ENCODE results near the gene FAM118B.

DNA sequence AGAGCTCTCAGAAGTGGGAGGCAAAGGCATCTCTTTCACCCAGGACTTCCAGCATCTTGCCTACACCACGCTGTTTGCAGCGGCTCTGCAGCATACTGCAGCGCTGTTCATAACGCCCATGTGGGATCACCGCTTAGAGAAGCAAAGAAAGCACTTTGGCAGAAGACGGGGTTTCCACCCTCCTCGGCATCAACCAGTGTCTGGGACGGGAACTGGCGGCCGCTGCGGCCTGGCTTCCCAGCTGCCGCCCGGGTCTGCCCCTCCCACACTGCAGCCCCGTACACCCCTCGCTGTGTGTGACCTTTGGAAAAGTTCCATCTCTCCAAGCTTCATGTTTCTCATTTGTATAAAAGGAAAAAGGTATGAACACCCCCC is 70.8 kb downstream of the FAM118B start:
- TF ChIP-seq, protein P1, sequence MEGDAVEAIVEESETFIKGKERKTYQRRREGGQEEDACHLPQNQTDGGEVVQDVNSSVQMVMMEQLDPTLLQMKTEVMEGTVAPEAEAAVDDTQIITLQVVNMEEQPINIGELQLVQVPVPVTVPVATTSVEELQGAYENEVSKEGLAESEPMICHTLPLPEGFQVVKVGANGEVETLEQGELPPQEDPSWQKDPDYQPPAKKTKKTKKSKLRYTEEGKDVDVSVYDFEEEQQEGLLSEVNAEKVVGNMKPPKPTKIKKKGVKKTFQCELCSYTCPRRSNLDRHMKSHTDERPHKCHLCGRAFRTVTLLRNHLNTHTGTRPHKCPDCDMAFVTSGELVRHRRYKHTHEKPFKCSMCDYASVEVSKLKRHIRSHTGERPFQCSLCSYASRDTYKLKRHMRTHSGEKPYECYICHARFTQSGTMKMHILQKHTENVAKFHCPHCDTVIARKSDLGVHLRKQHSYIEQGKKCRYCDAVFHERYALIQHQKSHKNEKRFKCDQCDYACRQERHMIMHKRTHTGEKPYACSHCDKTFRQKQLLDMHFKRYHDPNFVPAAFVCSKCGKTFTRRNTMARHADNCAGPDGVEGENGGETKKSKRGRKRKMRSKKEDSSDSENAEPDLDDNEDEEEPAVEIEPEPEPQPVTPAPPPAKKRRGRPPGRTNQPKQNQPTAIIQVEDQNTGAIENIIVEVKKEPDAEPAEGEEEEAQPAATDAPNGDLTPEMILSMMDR (IDR thresholded peaks at IDR 0.05; ENCODE audit: insufficient read depth, low read length), result no peak
- TF ChIP-seq, protein P2, sequence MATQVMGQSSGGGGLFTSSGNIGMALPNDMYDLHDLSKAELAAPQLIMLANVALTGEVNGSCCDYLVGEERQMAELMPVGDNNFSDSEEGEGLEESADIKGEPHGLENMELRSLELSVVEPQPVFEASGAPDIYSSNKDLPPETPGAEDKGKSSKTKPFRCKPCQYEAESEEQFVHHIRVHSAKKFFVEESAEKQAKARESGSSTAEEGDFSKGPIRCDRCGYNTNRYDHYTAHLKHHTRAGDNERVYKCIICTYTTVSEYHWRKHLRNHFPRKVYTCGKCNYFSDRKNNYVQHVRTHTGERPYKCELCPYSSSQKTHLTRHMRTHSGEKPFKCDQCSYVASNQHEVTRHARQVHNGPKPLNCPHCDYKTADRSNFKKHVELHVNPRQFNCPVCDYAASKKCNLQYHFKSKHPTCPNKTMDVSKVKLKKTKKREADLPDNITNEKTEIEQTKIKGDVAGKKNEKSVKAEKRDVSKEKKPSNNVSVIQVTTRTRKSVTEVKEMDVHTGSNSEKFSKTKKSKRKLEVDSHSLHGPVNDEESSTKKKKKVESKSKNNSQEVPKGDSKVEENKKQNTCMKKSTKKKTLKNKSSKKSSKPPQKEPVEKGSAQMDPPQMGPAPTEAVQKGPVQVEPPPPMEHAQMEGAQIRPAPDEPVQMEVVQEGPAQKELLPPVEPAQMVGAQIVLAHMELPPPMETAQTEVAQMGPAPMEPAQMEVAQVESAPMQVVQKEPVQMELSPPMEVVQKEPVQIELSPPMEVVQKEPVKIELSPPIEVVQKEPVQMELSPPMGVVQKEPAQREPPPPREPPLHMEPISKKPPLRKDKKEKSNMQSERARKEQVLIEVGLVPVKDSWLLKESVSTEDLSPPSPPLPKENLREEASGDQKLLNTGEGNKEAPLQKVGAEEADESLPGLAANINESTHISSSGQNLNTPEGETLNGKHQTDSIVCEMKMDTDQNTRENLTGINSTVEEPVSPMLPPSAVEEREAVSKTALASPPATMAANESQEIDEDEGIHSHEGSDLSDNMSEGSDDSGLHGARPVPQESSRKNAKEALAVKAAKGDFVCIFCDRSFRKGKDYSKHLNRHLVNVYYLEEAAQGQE (IDR thresholded peaks at IDR 0.05; ENCODE audit: insufficient replicate concordance, low read depth), result no peak
- TF ChIP-seq POLR2AphosphoS5 (IDR thresholded peaks at IDR 0.05; ENCODE audit: low read depth) (no peak), GABPA (IDR thresholded peaks at IDR 0.05; ENCODE audit: low read depth) (no peak)
